CD14-positive monocyte (primary cell): ENCODE data around the gene PSPN. TPM values are rescaled to one million over a fixed set of nuclear protein-coding genes. Genes with fewer than 3 reads are reported as not detected.

Source experiments
- DNase-seq, 3 donors: peaks; one replicate each; pipeline ENCODE4 v3.0.0-alpha.2; 2011 to 2022
- H2AFZ ChIP-seq: 2 replicates; pipeline ENCODE4 v1.6.0; 2012; ENCODE audit warnings: mild to moderate bottlenecking, low read depth, low read length, inconsistent platforms; ENCODE audit not compliant: insufficient read depth, poor library complexity, severe bottlenecking
- H3K27ac ChIP-seq, 2 donors: 1 replicate in 1 of 2; 2 replicates in 1 of 2; pipeline ENCODE4 v1.5.1; 2012 to 2013; ENCODE audit warnings: low read length in 2 of 2, control low read depth in 1 of 2, inconsistent platforms in 1 of 2, low read depth in 1 of 2, mild to moderate bottlenecking in 1 of 2
- H3K27me3 ChIP-seq, 2 donors: one replicate each; pipeline versions ENCODE4 v1.6.0 to v1.6.1; 2011 to 2013; ENCODE audit warnings: low read length in 2 of 2; ENCODE audit not compliant: control insufficient read depth in 2 of 2, insufficient read depth in 2 of 2
- H3K36me3 ChIP-seq, 2 donors: replicated peaks in 1 of 2; 1 replicate in 1 of 2; 2 replicates in 1 of 2; pipeline versions ENCODE4 v1.5.1 to v1.6.1; 2012 to 2013; ENCODE audit warnings: low read length in 2 of 2, control low read depth in 1 of 2, inconsistent platforms in 1 of 2, mild to moderate bottlenecking in 1 of 2; ENCODE audit not compliant: insufficient read depth in 2 of 2, control insufficient read depth in 1 of 2
- H3K4me1 ChIP-seq, 2 donors: 1 replicate in 1 of 2; 2 replicates in 1 of 2; pipeline versions ENCODE4 v1.5.1 to v1.6.1; 2012 to 2013; ENCODE audit warnings: low read length in 2 of 2, control low read depth in 1 of 2, inconsistent platforms in 1 of 2, mild to moderate bottlenecking in 1 of 2, moderate library complexity in 1 of 2; ENCODE audit not compliant: insufficient read depth in 2 of 2, control insufficient read depth in 1 of 2
- H3K4me2 ChIP-seq: replicated peaks from 2 replicates; pipeline ENCODE3; 2012; ENCODE audit warnings: low read length, moderate library complexity, mild to moderate bottlenecking; ENCODE audit not compliant: poor library complexity, severe bottlenecking; ENCODE audit errors: extremely low read depth
- H3K4me3 ChIP-seq, 3 experiments: fragments of 200-600 bp in 1 of 3; sonication (generic) in 1 of 3; replicated peaks in 1 of 3; 1 replicate in 2 of 3; 2 replicates in 1 of 3; pipeline ENCODE4 v1.5.1; 2011 to 2013; ENCODE audit warnings: low read length in 3 of 3, mild to moderate bottlenecking in 3 of 3, control low read depth in 2 of 3, low read depth in 2 of 3, inconsistent platforms in 1 of 3, moderate library complexity in 1 of 3
- H3K79me2 ChIP-seq: 2 replicates; pipeline ENCODE4 v1.6.0; 2012; ENCODE audit warnings: mild to moderate bottlenecking, control low read depth, inconsistent platforms, low read length, moderate library complexity; ENCODE audit not compliant: insufficient read depth
- H3K9ac ChIP-seq: 2 replicates; pipeline ENCODE4 v1.6.0; 2017; ENCODE audit warnings: low read length, mild to moderate bottlenecking; ENCODE audit not compliant: insufficient read depth, poor library complexity, severe bottlenecking
- H3K9me3 ChIP-seq, 2 donors: replicated peaks in 1 of 2; 1 replicate in 1 of 2; 2 replicates in 1 of 2; pipeline versions ENCODE4 v1.5.1 to v1.6.1; 2012 to 2013; ENCODE audit warnings: low read length in 2 of 2, control low read depth in 1 of 2; ENCODE audit not compliant: control insufficient read depth in 1 of 2, insufficient read depth in 1 of 2
- H4K20me1 ChIP-seq: 2 replicates; pipeline ENCODE4 v1.6.0; 2012; ENCODE audit warnings: mild to moderate bottlenecking, low read length, control low read depth, moderate library complexity; ENCODE audit not compliant: insufficient read depth
- H3K27ac Mint-ChIP-seq, 7 donors: one replicate each; pipeline ENCODE4 v1.8.0; 2020; ENCODE audit warnings: mild to moderate bottlenecking in 7 of 7, mixed read lengths in 7 of 7, moderate library complexity in 6 of 7, inconsistent platforms in 2 of 7
- H3K27me3 Mint-ChIP-seq, 3 donors: one replicate each; pipeline ENCODE4 v1.8.0; 2021 to 2022; ENCODE audit warnings: low read depth in 3 of 3, mild to moderate bottlenecking in 3 of 3, mixed read lengths in 3 of 3, moderate library complexity in 3 of 3, inconsistent platforms in 1 of 3
- H3K36me3 Mint-ChIP-seq, 2 donors: one replicate each; pipeline ENCODE4 v1.8.0; 2020; ENCODE audit warnings: mixed read lengths in 2 of 2, inconsistent platforms in 1 of 2, mild to moderate bottlenecking in 1 of 2
- H3K4me1 Mint-ChIP-seq: one replicate; pipeline ENCODE4 v1.8.0; 2020; ENCODE audit warnings: mild to moderate bottlenecking, mixed read lengths
- H3K4me3 Mint-ChIP-seq, 2 donors: one replicate each; pipeline ENCODE4 v1.8.0; 2020; ENCODE audit warnings: mild to moderate bottlenecking in 2 of 2, mixed read lengths in 2 of 2, moderate library complexity in 1 of 2
- H3K9me3 Mint-ChIP-seq, 7 donors: one replicate each; pipeline ENCODE4 v1.8.0; 2020 to 2022; ENCODE audit warnings: mixed read lengths in 7 of 7, mild to moderate bottlenecking in 6 of 7, moderate library complexity in 6 of 7, inconsistent platforms in 2 of 7
- WGBS: methylation state at CpG from one replicate; pipeline ENCODE4 v1.1.5; 2013; ENCODE audit warnings: missing lambda C conversion rate; ENCODE audit not compliant: insufficient coverage; 5-methylcytosine and 5-hydroxymethylcytosine counted together
- intact Hi-C, 2 donors: fragments of 100-400 bp; cut with micrococcal nuclease; formaldehyde crosslinking; loops; one replicate each; pipeline versions ENCODE4 v1.15.0 to v1.15.1; 2023
- polyA plus RNA-seq, 3 donors: library from polyadenylated mRNA; depleted of rRNA in 1 of 3; unstranded in 2 of 3; stranded (reverse) in 1 of 3; fragments of 300-500 nt in 2 of 3; fragments of >200 nt in 1 of 3; fragmentation: Illumina TruSeq in 2 of 3; gene quantifications; 1 replicate in 2 of 3; 2 replicates in 1 of 3; pipeline ENCODE4 v1.2.3, GENCODE V29; 2012 to 2021
- TF ChIP-seq, protein P1 (sequence below): fragments of 200-600 bp; IDR thresholded peaks from one replicate; pipeline ENCODE4 v1.8.0; 2022; ENCODE audit warnings: antibody characterized with exemption, mild to moderate bottlenecking

PSPN gene
- polyA plus RNA-seq, 3 donors = 0.10 to 0.19 (median 0.13) TPM

DNA sequence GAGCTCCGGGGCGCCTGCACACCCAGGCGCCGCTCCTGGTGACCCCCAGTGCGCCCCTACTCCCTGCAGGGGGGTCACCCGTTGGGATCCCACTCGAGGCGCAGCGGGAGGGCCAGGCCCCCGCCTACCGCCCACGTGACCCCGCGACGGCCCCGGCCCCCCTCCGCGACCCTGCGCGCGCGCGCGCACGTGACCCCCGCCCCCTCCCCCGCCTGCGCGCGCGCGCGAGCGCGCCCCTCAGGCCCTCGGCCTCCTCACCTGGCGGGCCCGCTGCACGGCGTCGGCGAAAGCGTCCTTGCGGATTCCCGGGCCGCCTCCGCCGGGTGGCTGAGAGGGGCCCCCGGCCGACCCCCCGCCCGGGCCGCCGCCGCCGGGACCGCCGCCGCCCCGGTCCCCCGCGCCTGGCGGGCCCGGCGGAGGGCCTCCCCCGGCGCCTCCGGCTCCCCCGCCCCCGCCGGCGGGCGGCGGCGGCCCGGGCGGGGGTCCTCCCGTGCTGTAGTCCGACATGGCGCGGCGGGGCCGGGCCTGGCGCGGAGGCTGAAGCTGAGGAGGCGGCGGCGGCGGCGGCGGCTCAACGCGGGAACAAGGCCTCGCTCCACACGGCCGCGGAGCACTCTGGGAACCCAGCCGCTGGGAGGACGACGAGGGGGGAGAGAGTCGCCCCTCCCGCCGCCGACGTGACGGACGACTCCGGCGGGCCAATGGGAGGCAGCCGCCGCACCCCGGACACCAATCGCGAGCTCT, 48.6 kb upstream of the PSPN start, which contains the start of gene KHSRP:
Gene KHSRP, minus strand, starts transcription at position 617 of the 744 bp plus-strand sequence. Its CDS starts 110 bp downstream, at position 507.
- peak within 1 kb of the TSS; percentile 84 to 91 for H3K4me3 Mint-ChIP-seq
- peaks cover 0 to 7% (median 2%) of the 10 kb centered on the region in 3 donors for H3K27me3 Mint-ChIP-seq
- no peak for DNase-seq
- Histone ChIP-seq H4K20me1 (peaks cover 47% of the 10 kb centered on the region), H3K79me2 (peaks cover 50% of the 10 kb centered on the region), H3K27ac (peak within 1 kb of the TSS; percentile 83 to 85), H2AFZ (peak within 1 kb of the TSS; percentile 85), H3K36me3 (peaks cover 27 to 31% of the 10 kb centered on the region in 2 donors), H3K27me3 (no peaks in the 10 kb centered on the region), H3K4me1 (peaks cover 23 to 33% of the 10 kb centered on the region in 2 donors), H3K9ac (peak within 1 kb of the TSS; percentile 73), H3K9me3 (no peaks in the 10 kb centered on the region), H3K4me2 (peak within 1 kb of the TSS; percentile 97), H3K4me3 (peak within 1 kb of the TSS; percentile 62 to 87 (median 64))
- intact Hi-C loops = loop anchor here (10.0 kb wide), 2 partner anchors 50 to 520 kb away; partner anchors contain the start of genes ALKBH7 (in 1 of the 2), NDUFA11 (in 1 of the 2), PSPN (in 1 of the 2) and VMAC (in 1 of the 2)
- WGBS = under 1% methylated on average over 98 of the region's 114 CpGs
- H3K4me1 Mint-ChIP-seq = peaks cover 33% of the 10 kb centered on the region
- peak within 1 kb of the TSS; percentile 86 to 95 (median 91) for H3K27ac Mint-ChIP-seq
- peaks cover 0 to 6% (median 3%) of the 10 kb centered on the region in 7 donors for H3K9me3 Mint-ChIP-seq
- TF ChIP-seq, protein P1, sequence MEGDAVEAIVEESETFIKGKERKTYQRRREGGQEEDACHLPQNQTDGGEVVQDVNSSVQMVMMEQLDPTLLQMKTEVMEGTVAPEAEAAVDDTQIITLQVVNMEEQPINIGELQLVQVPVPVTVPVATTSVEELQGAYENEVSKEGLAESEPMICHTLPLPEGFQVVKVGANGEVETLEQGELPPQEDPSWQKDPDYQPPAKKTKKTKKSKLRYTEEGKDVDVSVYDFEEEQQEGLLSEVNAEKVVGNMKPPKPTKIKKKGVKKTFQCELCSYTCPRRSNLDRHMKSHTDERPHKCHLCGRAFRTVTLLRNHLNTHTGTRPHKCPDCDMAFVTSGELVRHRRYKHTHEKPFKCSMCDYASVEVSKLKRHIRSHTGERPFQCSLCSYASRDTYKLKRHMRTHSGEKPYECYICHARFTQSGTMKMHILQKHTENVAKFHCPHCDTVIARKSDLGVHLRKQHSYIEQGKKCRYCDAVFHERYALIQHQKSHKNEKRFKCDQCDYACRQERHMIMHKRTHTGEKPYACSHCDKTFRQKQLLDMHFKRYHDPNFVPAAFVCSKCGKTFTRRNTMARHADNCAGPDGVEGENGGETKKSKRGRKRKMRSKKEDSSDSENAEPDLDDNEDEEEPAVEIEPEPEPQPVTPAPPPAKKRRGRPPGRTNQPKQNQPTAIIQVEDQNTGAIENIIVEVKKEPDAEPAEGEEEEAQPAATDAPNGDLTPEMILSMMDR = no peak
- peaks cover 25 to 30% of the 10 kb centered on the region in 2 donors for H3K36me3 Mint-ChIP-seq

DNA sequence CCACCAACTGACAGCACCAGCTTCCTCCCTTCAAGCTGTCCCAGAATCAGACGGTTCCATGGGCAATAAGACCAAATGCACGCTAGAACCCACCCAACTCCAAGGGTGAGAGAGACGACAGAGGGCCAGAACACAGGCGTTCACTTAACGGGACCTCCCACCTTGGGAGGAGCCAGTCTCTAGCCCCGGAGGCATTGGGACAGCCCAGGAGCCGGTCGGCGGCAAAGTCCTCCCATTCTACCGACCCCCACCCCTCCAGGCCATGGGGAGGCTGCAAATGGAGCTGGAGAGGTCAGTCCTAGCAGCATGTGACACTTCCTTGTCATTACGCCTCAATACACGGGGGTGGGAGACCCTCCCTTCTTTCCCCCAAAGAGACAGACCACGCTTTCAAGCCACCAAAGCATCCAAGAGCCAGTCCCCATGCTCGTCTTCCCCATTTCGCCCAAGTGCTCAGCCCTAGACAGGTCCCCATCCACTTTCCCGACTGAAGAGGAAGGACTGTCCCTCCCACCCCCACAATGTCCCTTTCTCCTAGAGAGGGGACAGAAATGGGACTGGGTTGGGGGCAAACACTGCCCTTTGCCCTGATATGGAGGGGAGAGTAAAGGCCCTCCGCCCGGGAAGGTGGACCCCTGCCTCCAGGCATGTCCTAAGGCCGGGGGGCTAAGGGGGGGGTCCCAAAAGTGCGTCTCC, 47.9 kb upstream of the PSPN start:
- H3K9me3 ChIP-seq = no peaks in the 10 kb centered on the region
- peak overlapping the region; percentile 65 to 89 (median 79) for H3K27ac Mint-ChIP-seq
- H3K9me3 Mint-ChIP-seq = peaks cover 0 to 6% (median 3%) of the 10 kb centered on the region in 7 donors
- peaks cover 55% of the 10 kb centered on the region for H3K79me2 ChIP-seq
- no peaks in the 10 kb centered on the region for H3K27me3 ChIP-seq
- H3K4me1 ChIP-seq = peaks cover 23 to 30% of the 10 kb centered on the region in 2 donors
- peak overlapping the region; percentile 62 to 87 (median 64) for H3K4me3 ChIP-seq
- H3K27me3 Mint-ChIP-seq = peaks cover 0 to 6% (median 0%) of the 10 kb centered on the region in 3 donors
- H3K27ac ChIP-seq = peak overlapping the region; percentile 29 to 79
- H3K4me3 Mint-ChIP-seq = peak overlapping the region; percentile 84 to 91
- DNase-seq = peak; percentile 13 to 38 (median 19)
- H3K36me3 ChIP-seq = peaks cover 34 to 38% of the 10 kb centered on the region in 2 donors
- TF ChIP-seq, protein P1 = no peak
- intact Hi-C loops = loop anchor here (10.0 kb wide), 2 partner anchors 49 to 519 kb away; partner anchors contain the start of genes ALKBH7 (in 1 of the 2), NDUFA11 (in 1 of the 2), PSPN (in 1 of the 2) and VMAC (in 1 of the 2)
- peaks cover 32 to 37% of the 10 kb centered on the region in 2 donors for H3K36me3 Mint-ChIP-seq
- 0% methylated on average over 12 of the region's 20 CpGs for WGBS
- no peak overlapping the region for H2AFZ ChIP-seq
- H3K4me2 ChIP-seq = peak overlapping the region; percentile 97
- H3K9ac ChIP-seq = peak overlapping the region; percentile 73
- H3K4me1 Mint-ChIP-seq = peaks cover 32% of the 10 kb centered on the region
- H4K20me1 ChIP-seq = peaks cover 54% of the 10 kb centered on the region
